GM12873 (cell line): Measurements from ENCODE around the gene S100A7.

ENCODE experiments used
- TF ChIP-seq, protein P1 (sequence below): IDR thresholded peaks from 2 replicates; pipeline ENCODE4 v1.5.1; 2012; ENCODE audit warnings: low read depth, mild to moderate bottlenecking, moderate library complexity, low read length, control low read depth; ENCODE audit not compliant: insufficient read depth; ENCODE audit errors: missing control alignments

The S100A7 gene

DNA sequence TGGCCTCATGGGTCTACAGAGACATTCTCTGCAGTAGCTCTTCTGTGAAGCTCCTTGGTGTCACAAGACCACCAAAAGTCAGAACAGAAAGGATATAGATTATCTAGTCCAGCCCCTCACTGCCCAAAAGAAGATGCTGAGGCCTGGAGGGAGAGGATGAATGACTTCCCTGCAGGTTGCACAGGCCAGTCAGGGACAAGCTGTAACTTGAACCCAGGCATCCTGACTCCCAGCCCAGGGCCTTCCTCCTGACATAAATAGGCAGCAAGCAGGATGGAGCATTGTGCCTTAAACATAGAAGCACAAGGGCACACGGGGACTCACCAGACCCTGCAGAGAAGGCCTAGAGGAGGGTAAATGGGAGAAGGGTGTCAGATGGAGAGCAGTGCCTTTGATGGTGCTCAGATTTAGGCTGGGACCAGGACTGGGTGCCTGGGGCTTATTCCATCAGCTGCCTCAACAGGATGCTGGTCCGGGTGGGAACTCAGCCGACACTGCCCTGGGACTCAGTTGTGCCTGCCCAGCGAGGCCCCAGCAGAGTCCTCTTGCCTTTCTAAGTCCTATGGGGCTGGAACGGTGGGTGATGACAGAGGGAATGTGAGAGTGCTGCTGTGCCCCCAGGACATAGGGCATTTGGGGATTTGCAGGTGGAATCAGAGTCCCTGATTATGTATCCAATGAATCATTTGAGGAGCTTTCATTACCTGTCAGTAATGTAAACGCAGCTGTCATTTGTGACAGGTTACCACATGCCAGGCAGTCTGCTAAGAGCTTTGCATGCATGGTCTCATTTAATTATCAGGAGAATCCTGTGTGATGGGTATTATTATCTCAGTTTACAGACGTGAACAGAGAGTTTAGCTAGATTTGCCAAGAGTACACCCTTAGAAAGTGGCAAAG lies 30.9 kb downstream of the S100A7 start:
- TF ChIP-seq, protein P1, sequence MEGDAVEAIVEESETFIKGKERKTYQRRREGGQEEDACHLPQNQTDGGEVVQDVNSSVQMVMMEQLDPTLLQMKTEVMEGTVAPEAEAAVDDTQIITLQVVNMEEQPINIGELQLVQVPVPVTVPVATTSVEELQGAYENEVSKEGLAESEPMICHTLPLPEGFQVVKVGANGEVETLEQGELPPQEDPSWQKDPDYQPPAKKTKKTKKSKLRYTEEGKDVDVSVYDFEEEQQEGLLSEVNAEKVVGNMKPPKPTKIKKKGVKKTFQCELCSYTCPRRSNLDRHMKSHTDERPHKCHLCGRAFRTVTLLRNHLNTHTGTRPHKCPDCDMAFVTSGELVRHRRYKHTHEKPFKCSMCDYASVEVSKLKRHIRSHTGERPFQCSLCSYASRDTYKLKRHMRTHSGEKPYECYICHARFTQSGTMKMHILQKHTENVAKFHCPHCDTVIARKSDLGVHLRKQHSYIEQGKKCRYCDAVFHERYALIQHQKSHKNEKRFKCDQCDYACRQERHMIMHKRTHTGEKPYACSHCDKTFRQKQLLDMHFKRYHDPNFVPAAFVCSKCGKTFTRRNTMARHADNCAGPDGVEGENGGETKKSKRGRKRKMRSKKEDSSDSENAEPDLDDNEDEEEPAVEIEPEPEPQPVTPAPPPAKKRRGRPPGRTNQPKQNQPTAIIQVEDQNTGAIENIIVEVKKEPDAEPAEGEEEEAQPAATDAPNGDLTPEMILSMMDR = no peak

DNA sequence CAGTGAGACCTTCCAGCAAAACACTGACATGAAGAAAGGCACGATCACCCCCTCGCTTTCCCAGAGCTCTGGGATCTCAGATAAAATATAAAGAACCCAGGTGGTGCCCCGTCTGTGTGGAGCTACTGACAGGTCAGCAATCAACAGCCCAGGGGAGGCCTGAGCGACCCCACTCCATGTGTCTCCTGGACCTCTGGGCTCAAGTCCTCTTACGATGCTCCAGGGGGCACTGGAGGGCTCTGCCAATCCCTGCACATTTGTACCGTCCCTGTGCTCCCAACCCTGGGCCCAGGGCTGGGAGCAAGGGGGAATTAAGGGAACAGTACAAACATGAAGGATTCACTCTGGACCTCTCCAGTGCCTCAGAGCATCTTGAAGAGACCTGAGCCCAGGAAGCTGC lies 31.7 kb downstream of the S100A7 start:
- TF ChIP-seq, protein P1 = no peak

DNA sequence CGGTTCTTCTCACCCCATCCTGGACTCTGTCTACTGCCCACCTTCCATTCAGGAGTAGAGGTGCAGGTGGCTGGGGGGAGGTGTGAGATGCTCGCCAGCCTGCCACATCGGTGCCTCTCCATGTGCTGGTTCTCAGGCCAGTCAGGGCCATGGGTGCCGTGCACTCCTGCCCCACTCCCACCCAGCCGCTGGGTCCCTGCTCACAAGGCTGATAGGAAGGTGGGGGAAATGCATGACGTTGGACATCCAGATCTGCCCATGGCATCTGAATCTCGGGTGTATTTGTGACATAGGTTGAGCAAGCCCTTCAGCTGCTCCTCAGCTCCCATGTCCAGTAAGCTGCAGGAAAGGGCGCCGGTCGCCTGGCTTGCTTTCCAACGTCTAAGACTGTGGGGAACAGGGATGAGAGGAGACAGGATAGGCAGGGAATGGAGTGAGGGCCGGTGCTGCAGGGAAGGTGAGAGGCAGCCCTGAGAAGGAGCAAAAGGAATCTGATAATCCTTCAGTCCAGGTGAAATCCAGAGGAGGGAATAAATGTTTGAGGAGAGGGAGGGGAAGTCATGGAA lies 32.3 kb downstream of the S100A7 start:
- TF ChIP-seq, protein P1 = no peak

- TF ChIP-seq, protein P1 = no peak
Observed at GRCh38 chr1:153426809-153427208, 33.6 kb downstream of the S100A7 start.

DNA sequence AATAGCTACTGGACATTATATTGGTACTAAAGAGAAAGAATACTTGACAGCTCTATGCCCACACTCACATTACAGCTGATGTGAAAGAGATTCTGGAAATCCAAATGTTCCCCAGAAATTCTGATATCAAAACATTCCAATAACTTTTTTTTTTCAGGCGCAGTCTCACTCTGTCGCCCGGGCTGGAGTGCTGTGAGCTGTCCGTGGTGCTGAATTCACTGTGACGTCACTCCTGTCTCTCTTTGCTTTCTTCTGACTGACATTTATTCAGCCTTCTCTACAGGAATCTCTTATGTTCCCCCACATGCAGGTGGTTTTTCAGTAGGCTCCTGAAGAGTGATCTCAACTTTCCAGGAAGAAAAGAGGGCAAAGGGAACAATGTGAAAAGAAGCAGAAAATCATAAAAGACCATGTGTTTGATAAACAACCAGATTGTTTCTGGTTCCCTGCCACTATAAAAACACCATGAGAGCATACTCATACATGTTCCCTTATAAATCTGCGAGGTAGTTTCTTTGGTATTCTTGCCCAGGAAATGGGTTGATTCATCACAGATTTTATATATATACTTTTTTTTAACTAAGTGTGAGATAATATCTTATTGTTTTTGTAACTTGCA lies 37.9 kb downstream of the S100A7 start:
- TF ChIP-seq, protein P1 = no peak

DNA sequence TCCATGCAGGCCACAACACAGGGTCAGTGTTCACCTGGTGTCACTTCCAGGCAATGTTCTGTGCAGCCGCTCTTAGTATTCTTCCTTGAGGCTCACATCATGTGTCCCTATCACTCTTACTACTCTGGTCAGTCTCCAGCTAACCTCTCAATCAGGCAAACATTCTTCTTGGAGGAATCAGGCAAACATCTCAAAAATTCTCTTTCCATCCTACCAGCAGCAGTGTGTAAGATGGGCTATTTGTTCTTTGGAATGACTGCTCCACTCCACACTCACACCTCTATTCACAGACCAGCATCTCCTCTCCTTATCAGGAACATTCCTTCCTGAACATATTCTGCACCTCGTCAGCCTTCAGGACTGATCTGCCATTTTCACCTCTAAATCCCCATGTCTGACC lies 40.1 kb downstream of the S100A7 start:
- TF ChIP-seq, protein P1 = no peak
